DMS53 (cell line): ENCODE data around the gene CD99L2.

Experiments used
- DNase-seq: peaks from one replicate; lab custom pipeline; 2025; lab: John Stamatoyannopoulos, UW

CD99L2 gene, protein sequence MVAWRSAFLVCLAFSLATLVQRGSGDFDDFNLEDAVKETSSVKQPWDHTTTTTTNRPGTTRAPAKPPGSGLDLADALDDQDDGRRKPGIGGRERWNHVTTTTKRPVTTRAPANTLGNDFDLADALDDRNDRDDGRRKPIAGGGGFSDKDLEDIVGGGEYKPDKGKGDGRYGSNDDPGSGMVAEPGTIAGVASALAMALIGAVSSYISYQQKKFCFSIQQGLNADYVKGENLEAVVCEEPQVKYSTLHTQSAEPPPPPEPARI

DNA sequence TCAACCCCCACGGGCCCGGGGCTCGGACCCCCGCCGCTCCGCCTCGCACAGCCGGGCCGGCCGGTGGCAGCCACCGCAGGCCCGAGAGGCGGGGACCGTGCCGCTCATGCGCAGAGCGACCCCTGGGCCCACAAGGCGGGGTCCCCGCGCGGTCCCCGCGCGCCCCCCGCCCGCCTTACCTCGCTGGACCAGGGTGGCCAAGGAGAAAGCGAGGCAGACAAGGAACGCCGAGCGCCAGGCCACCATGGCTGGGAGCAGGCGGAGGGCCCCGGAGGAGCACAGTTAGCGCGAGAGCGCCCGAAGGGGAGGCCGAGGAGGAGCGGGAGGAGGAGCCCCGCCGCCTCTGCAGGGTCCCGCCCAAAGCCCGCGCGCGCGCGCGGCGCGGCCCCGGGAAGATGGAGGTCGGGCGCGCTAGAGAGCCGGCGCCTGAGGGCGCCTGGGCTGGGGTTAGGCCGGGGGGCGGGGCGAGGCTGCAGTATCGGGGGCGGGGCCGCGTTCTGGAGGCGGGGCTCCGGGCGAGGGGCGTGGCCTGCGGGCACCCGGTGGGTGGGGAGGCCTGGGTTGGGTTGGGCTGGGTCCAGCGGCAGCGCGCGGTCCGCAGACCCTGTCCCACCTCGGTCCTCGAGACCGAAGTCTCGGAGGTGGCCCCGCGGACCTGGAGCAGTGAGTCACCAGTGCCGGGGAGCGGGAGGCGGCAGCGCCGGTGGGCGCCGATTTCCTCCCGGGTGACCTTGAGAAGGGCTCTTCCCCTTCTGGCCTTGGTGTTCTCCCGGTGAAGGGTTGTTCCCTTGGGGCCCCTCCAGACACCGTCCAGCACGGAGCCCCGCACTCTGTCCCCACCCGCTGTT, at the start of gene CD99L2:
TSS of gene CD99L2 (minus strand) at position 326 of the 848 bp plus-strand sequence. CDS start at position 246, 80 bp downstream.
- DNase-seq = peak; percentile 95

DNA sequence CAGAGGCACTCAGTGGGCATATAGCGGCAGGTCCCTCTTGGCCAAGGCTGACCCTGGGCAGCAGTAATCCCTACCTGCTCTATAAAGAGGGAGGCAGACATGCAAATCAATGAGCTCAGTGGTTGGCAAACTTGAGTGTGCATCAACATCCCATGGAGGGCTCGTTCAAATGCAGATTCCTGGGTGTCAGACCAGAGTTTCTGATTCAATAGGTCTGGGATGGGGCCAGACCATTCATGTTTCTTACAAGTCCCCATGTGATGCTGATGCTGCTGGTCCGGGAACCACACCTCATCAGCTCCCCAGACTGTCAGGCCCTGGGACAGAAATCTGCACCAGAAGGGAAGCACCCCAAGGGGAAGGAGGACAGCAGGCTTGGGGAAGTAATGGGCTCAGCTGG, 45.8 kb upstream of the CD99L2 start:
- DNase-seq = no peak

DNA sequence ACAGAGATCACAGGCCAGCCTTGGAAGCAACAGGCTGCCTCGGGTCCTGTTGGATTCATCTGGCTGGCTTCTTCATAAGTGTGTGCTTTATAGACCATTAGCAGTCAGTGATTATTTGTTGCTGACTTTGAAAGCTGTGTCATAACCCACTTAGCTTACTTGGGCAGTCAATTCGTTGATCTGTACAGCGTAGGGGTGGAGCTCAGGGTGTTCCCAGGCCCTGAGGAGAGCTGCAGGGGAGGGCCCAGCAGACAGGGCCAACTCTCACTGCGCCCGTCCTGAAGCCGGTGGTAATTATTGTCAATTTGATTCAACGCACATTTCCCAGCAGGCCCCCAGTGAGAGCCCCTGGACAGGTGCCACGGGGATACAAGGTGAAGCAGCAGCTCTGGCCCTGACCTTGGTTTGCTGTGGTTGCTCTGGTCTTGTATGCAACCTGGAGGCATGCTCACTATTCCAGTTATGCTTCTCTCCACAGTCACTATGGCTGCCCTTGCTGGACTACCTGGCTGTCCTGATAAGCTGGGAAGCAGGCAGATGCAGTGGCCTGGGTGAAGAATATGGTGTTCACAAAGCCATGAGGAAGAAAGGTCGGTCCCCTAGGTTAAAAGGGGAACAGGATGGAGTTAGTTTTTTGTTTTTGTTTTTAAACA, 44.6 kb upstream of the CD99L2 start:
- DNase-seq = no peak

DNA sequence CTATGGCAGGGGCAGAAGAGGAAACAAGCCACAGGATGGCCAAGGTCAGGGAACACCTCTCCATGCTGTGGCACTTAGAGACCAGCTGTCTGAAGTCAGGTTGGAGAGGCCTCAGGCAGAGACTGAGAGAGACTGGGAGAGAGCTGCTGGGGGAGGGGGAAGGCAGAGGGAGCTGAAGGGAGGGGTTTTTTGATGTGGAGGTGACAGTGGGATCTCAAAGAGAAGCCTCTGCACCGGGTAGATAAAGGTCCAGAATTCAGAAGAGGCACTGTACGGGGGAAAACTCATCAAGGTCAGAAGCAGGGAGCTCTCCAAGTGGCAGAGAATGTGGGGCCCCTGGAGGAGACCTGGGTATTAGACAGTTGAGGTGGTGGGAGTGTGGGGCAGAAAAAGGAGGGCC, 43.1 kb upstream of the CD99L2 start:
- DNase-seq = no peak

DNA sequence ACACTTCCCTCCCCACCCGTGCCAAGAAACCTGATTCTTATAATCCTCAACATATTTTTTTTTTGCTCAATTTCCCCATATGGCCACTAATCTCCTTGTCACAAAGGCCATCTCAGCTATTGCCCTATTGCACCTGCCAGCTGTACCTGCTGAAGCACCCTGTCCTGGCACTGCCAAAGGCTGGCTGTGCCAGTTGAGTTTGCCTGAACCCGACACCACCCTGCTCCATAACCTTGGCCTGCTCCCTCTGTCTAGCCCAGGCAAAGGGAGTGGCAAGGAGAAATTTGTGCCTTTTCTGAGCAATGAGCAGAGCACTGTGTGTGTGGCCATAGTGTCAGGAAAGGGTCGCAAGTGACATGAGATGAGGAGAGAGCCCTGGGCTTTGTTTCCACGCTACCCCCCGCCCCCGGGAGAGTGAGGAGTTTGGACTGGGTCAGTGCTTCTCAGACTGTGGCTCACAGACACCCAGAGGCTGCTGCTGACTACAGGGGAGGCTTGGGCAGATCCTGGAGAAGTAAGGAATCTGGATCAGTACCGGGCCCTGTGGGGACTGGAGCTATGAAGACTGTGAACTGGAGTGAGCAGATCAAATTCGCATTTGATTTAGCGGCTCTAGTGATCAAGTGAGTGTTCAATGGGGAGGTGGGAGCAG, 42.5 kb upstream of the CD99L2 start:
- peak; percentile 6 for DNase-seq

DNA sequence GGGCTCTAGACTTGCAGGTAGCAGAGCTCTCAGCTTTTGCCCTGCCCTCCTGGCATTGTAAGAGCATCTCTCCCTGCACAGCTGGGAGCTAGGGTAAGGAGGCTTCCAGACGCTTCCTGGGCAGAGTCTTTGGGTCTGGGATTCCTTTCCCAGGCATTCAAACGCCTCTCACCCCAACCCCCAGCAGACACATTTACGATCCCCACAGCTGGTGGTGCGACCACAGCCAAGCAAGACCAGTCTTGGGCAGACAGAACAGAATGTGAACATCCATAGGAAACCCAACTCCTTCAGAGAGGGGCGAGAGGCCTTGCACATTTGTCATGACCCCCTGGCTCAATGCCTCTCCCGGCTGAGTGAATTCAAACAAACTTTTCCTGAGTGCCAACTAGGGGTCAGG, 38.1 kb upstream of the CD99L2 start:
- no peak for DNase-seq

DNA sequence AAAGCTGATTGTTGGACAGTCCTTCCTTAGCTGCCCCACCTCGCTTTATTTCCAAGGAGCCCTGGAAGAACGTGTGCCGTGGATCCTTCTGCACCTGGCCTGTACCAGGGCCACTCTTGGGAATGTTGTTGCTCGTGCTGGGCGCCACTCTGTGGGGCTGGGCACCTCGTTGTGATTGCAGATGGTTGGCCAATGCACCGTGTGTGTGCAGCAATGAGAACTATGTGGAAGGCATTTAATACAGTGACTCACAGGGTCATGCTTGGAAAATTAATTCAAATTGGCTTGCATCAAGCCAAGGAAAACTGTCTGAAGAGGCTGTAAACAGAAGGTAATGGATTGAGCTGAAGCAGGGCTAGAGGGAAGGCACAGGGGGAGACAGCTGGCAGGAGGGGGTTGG, 37.0 kb upstream of the CD99L2 start:
- DNase-seq = no peak

DNA sequence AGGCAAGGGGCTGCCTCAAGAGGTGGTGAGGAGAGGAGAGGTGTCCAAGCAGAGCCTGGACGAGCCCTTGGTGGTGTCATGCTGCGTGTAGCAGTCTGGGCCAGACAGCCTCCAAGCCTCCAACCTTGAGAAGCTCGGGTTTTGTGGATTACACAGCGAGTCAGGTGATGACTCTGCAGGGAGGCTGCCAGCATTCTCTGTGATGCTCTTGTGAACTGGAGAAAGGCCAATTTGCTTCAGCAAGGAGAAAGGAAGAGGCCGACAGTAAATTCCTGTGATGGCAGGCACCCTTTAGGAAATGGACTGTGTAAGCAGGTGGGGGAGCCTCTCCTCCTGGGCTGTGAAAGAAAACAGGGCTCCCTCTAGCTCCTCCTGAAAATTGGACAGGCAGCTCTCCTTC, 36.0 kb upstream of the CD99L2 start:
- DNase-seq = peak; percentile 27

DNA sequence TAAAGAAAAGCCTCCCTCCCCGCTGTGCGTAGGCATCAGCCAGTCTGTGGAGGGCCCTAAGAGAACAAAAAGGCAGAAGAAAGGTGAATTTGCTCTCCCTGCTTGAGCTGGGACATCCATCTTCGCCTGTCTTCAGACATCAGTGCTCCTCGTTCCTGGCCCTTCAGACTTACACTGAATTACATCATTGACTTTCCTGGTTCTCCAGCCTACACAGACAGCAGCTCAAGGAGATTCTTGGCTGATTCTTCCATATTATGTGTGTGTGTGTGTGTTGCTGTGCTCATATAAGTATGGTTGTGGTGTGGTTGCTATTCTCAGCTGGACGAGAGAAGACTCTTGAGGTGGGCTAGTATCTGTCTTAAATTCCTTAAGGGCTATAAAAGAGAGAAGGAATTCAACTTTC, 35.5 kb upstream of the CD99L2 start:
- DNase-seq = no peak

DNA sequence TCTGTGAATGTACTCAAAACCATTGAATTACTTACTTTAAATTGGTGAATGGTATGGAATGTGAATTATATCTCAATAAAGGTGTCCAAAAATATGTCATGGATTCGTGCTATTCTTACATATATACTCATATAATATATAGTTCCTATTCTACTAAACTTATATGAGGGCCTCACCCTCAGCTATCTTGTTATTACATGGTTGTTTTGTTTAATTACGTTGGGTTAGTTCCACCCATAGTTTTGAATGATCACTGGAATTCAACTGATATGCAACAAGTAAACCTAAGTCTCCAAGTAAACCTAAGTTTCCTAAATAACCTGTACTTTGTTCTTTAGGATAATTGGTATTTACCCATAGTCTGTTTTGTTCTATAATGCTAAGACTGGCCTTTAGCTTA, 30.6 kb upstream of the CD99L2 start:
- DNase-seq = no peak

DNA sequence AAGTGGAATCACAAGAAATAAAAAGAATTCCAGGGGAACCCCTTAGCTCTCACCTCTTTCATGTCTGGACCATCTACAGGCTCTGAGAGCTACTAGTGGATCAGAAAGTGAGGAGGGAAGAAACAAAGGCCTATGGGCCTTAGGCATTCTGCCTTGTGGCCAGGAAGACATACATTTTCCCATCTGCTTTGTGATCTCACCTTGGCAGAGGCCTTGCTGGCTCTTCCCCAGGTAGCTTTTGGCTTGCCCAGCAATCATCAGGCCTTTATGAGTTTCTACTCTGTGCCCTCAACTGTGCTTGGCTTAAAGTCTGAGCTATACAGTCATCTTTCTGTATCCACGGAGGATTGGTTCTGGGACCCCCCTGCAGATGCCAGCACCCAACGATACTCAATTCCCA, 28.3 kb upstream of the CD99L2 start:
- no peak for DNase-seq

DNA sequence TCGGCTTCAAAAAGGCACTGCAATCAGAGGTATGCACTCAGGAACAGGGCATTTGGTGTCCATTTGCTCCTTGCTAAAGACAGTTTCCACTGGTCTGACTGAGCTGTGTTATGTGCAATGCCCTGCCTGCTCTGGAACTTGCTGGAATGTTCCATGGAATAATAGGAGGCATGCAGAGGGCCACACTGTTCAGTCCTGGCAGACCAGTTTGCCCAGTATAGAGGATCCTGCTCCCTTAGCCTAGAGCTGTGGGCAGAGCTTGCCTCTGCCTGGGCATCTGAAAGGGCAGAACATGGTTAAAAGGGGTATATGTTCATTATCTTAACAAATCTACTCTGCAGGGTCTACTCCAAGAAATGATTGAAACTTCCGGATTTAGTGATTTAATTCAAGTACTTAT, 27.8 kb upstream of the CD99L2 start:
- DNase-seq = no peak

DNA sequence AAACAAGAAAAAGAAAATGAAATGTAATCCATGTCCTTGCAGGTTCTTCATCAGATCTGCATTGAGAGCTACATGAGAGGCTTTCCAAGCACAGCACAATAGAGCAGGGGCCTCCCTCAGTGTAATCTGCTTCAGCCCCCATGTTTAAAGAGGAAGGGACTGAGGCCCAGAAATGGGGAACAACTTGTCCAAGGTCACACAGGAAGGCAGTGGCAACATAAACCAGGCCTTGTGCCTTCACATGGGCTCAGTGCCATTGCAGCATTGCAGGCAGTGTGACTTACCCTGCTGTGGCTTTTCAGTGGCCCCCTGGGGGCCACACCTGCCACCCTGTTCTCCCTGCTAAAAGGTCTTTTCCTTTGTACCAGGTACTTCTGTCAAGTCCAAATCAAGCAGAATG, 20.9 kb upstream of the CD99L2 start:
- no peak for DNase-seq

DNA sequence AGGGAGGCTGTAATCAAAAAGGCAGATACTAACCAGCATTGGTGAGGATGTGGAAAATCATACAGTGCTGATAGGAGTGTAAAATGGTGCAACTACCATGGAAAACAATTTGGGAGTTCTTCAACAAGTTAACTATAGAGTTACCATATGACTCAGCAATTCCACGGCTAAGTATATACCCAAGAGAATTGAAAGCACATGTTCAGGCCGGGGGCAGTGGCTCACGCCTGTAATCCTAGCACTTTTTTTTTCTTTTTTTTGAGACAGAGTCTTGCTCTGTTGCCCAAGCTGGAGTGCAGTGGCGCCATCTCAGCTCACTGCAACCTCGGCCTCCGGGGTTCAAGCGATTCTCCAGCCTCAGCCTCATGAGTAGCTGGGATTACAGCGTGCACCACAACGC, 15.0 kb upstream of the CD99L2 start:
- no peak for DNase-seq

DNA sequence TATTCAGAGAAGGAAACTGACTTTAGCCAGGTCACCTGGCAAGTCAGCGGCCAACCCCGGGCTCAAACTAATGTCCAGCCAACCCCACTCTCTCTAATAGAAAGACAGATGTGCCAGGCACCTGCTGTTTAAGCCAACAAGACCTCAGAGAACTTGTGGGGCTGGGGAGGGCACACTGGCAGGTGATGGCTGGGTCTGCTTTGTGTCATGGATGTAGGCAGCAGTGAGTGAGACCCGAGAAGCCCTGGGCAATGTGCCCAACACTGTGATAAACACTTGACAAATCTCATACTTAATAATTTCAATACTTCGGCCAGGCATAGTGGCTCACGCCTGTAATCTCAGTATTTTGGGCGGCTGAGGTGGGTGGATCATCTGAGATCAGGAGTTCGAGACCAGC, 9.0 kb upstream of the CD99L2 start:
- DNase-seq = peak; percentile 41

DNA sequence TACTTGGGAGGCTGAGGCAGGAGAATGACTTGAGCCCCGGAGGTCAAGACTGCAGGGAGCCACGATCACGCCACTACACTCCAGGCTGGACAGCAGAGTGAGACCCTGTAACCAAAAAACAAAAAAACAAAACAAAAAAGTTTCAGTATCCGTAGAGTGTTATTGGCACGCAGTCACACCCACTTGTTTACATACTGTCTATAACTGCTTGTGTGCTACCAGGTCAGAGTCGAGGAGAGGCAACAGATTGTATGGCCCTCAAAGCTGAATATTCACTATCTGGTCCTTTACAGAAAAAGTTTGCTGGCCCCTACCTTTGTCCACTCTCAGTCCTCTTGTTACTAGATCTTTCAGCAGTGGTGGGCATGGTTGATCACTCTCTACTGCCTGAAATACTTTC, 8.2 kb upstream of the CD99L2 start:
- no peak for DNase-seq

DNA sequence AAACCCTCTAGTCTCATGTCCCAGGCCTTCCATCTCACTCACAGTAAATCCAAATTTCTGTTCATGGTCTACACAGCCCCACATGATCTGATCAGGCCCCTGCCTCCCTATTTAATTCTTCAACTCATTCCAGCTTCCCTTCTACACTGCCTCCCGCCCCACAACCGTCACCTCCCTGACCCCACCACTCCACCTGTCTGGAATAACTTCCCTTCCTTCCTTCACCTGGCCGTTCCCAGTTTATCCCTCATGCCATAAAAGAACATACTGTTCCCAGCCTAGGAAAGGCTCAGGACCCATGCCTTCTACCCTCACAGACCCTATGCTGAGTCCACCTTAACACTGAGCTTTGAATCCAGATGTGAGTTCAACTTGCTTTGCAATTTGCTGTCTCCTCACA, 6.8 kb upstream of the CD99L2 start:
- no peak for DNase-seq

DNA sequence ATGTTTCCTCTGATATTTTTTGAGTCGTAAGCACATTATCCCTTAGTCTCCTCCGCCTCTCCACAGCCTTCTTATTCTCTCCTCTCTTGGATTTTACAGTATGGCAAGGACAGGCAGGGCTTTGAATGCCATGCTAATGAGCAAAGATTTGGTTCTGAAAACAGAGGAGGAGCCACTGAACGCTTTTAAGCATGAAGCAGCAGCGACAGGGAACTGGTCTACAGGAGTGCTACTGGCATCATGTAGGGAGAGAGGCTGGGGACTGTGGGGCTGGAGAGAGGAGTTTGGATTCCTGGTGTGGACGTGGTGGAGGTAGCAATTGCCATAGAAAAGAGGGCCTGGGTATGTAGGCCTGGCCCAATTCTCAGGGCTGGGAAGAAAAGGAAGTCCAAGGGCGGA, 4.6 kb upstream of the CD99L2 start:
- no peak for DNase-seq

DNA sequence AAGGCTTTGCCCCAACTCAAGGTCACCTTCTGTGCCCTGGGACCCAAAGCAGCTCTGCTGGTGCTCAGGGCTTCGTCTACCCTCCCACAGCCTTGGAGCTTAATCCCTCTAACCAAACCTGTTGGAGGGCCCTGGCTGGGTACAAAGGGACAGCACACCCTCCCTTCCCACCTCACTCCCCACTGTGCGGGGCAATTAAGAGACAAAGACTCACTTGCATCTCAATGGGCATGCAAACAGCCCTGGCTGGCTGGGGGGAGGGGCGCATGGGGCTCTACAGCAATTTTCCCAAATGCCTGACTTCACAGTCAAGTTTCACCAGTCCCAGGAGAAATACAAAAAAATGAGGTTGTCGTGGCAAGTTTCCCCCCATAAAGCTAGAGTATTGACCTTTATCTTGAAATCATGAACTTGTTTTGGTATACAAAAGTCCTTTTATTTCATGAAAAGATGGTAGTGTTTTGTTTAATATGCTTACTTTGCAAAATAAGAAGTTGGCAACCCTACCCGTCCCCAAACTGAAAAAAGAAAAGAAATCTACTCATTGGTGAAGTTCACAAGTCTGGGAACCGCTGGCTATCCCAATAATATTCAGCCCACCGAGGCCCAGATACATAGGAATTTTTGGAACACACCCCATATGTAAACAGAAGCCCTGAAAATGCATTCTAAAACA, 4.1 kb upstream of the CD99L2 start:
- peak; percentile 20 for DNase-seq

DNA sequence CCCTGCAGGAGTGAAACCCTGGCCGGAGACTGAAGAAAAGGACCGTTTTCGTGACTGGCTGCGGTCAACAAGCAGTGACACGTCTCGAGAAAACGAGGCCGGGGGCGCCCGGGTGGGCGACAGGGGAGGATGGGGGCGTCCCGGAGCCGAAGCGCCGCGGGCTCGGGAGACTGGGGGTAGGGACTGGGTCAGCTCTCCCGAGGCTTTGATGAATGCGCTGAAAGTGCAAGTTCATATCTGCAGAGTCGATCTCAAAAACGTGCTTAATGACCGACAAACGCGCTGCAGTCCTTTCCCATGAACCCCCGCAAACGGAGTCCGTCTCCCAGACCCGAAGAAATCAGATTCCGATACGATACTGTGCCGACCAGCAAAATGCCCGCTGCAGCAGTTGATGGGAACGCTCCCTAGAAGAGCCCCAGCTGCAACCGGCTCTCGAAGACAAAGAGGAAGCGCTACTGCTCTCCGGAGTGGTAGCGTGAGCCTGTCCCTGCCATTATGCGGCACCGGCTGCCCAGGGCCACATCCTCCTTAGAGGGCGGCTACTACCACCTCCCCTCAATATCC, 806 bp upstream of the CD99L2 start:
- DNase-seq = peak; percentile 85

DNA sequence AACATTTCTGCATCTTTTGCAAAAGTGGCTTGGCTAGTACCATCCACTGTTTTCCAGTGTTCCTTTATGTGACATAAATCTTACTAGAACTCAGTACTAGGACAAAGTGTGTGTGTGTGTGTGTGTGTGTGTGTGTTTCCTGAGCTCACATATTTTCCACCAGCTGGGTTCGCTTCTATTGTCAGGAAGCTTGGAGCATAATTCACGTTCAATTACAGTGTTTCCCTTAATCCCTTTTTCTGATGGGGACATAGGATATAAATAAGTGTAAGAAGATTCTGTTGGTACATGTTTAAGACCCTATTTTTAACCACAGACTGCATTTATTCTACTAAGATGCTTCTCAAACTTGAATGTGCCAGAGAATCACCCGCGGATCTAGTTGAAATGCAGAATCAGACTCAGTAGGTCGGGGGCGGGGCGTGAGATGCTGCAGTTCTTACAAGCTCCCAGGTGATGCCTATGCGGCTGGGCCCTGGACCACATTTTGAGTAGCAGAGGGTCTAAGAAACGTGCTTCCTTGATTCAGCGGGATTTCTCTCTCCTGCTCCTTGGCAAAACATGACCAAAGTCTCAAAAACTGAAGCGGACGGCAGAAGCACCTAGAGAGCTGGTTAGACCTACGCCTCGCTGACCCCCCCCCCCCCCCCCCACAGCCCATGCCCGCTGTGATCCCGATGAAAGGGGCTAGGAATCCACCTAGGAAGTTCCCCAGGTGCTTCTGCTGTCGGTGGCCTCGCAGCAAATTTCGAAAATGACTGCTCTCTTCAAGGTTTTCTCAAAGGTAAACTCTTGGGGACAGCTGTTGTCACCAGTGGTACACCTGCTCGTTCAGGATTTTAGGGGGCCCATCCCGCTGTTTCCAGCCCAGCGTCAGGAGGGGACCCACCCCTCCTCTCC, 797 bp downstream of the CD99L2 start:
- peak; percentile 74 for DNase-seq
